Measurements from ENCODE around the gene RTN4RL2. TPM values are rescaled to one million over a fixed set of nuclear protein-coding genes. Genes with fewer than 3 reads are reported as not detected.

RTN4RL2 gene
- total RNA-seq, 1 experiment from 2014 or later: 15.5 TPM

- ATAC-seq (no peak), DNase-seq (ENCODE audit: low spot score) (no peak)
- Mint-ChIP-seq H3K4me1 (peaks cover 45% of the 10 kb centered on the region), H3K36me3 (no peaks in the 10 kb centered on the region), H3K9me3 (no peaks in the 10 kb centered on the region), H3K27ac (no peak overlapping the region), H3K4me3 (peak overlapping the region; percentile 44), H3K27me3 (ENCODE audit: low read depth) (peaks cover 54% of the 10 kb centered on the region)
- CTCF ChIA-PET: interaction anchor here (0.6 to 7.4 kb wide), 7 partner anchors 10 to 116 kb away, joined by 3 to 260 read pairs (median 17); partner anchors contain the start of gene SLC43A1
- TF ChIP-seq EMX1 (CRISPR knock-in tag; IDR thresholded peaks at IDR 0.05): no peak
- no peak for TF ChIP-seq TEAD1 (CRISPR knock-in tag; IDR thresholded peaks at IDR 0.05)
- POLR2A ChIA-PET: interaction anchor here (0.7 kb wide), 1 partner anchor 181 kb away, joined by 4 read pairs; no protein-coding TSS in a partner anchor
These were observed 2.3 kb downstream of the RTN4RL2 start for GRCh38 chr11:57462597-57462996.

GRCh38 chr11:57463671-57464538 is 3.6 kb downstream of the RTN4RL2 start:
- ATAC-seq: no peak
- H3K4me1 Mint-ChIP-seq: peaks cover 52% of the 10 kb centered on the region
- H3K9me3 Mint-ChIP-seq: no peaks in the 10 kb centered on the region
- H3K36me3 Mint-ChIP-seq: no peaks in the 10 kb centered on the region
- CTCF ChIA-PET: interaction anchor here (0.9 to 2.8 kb wide), 10 partner anchors 9 to 118 kb away, joined by 3 to 21 read pairs (median 4); partner anchors contain the start of gene SLC43A1
- TF ChIP-seq FOXP1 (CRISPR knock-in tag; IDR thresholded peaks at IDR 0.05; ENCODE audit: borderline replicate concordance) (0 out of 2 replicates have a peak, but pooled peaks have one; percentile 31), ATF2 (CRISPR knock-in tag; IDR thresholded peaks at IDR 0.05; ENCODE audit: borderline replicate concordance, low read depth) (no peak), TEAD1 (CRISPR knock-in tag; IDR thresholded peaks at IDR 0.05) (no peak), ZNF423 (CRISPR knock-in tag; IDR thresholded peaks at IDR 0.05) (no peak), NFATC4 (CRISPR knock-in tag; IDR thresholded peaks at IDR 0.05) (no peak)
- peak; percentile 27 for DNase-seq (ENCODE audit: low spot score)
- peaks cover 43% of the 10 kb centered on the region for H3K27me3 Mint-ChIP-seq (ENCODE audit: low read depth)
- POLR2A ChIA-PET: interaction anchor here (1.0 to 1.1 kb wide), 3 partner anchors 10 to 134 kb away, joined by 3 to 6 read pairs (median 4); partner anchors contain the start of gene SERPING1
- no peak overlapping the region for H3K27ac Mint-ChIP-seq
- no peak overlapping the region for H3K4me3 Mint-ChIP-seq

- no peak overlapping the region for H3K27ac Mint-ChIP-seq
- peaks cover 37% of the 10 kb centered on the region for H3K27me3 Mint-ChIP-seq (ENCODE audit: low read depth)
- ChIA-PET CTCF (interaction anchor here (0.9 to 2.8 kb wide), 8 partner anchors 8 to 119 kb away, joined by 3 to 21 read pairs (median 5); no protein-coding TSS in a partner anchor), POLR2A (interaction anchor here (1.0 to 1.1 kb wide), 2 partner anchors 29 to 133 kb away, joined by 3 to 6 read pairs; partner anchors contain the start of gene SERPING1)
- H3K4me3 Mint-ChIP-seq: no peak overlapping the region
- DNase-seq (ENCODE audit: low spot score) (peak; percentile 24), ATAC-seq (no peak)
- TF ChIP-seq ZNF671 (CRISPR knock-in tag; IDR thresholded peaks at IDR 0.05) (no peak), TP53 (CRISPR knock-in tag; IDR thresholded peaks at IDR 0.05) (no peak), ZMAT4 (CRISPR knock-in tag; IDR thresholded peaks at IDR 0.05) (no peak), HMGA2 (CRISPR knock-in tag; IDR thresholded peaks at IDR 0.05) (no peak), TCF7 (CRISPR knock-in tag; IDR thresholded peaks at IDR 0.05; ENCODE audit: low read depth) (no peak), JAZF1 (CRISPR knock-in tag; IDR thresholded peaks at IDR 0.05) (no peak), GTF2I (CRISPR knock-in tag; conservative IDR thresholded peaks at IDR 0.05) (peak; percentile 33; the same call in 1 of the 2 replicates), SMAD3 (CRISPR knock-in tag; IDR thresholded peaks at IDR 0.05; ENCODE audit: borderline replicate concordance) (no peak), ZBTB43 (CRISPR knock-in tag; IDR thresholded peaks at IDR 0.05) (no peak)
- no peaks in the 10 kb centered on the region for H3K9me3 Mint-ChIP-seq
- 0 out of 2 replicates have a peak, but pooled peaks cover 3% of the 10 kb centered on the region for H3K36me3 Mint-ChIP-seq
- H3K4me1 Mint-ChIP-seq: peaks cover 50% of the 10 kb centered on the region
These were observed 4.3 kb downstream of the RTN4RL2 start for GRCh38 chr11:57464539-57465181.

Data from WTC11 (cell line).